HG03135 (cell line): ENCODE results near the gene KLHL17.
"Not testable (repeated sequence)": the region's sequence is repeated elsewhere in the genome, so short reads cannot be mapped to it uniquely, and the experiment has no call there.

Source experiments
- ATAC-seq: cut with Tn5 transposase; IDR thresholded peaks from one replicate; pipeline ENCODE4 v1.9.1; 2021; ENCODE audit warnings: mild to moderate bottlenecking, moderate library complexity; ENCODE audit not compliant: unreplicated experiment

The KLHL17 gene

DNA sequence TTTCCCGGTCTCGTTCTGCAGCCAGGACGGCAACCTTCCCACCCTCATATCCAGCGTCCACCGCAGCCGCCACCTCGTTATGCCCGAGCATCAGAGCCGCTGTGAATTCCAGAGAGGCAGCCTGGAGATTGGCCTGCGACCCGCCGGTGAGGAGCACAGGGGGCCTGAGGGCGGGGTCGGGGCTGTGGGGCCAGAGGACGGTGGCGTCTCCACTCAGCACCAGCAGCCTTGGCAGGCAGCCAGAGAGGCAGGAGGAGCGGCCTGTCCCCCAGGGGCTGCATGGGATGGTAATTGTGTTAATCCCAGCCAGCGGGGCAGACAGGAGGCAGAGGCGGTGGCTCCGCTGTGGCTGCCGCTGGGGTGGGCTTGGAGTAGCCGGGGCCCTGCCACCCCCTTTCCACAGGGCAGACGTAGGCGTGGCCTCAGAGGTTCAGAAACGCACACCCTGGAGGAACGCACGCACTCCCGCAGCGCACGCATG lies 24.6 kb upstream of the KLHL17 start:
- no peak for ATAC-seq

DNA sequence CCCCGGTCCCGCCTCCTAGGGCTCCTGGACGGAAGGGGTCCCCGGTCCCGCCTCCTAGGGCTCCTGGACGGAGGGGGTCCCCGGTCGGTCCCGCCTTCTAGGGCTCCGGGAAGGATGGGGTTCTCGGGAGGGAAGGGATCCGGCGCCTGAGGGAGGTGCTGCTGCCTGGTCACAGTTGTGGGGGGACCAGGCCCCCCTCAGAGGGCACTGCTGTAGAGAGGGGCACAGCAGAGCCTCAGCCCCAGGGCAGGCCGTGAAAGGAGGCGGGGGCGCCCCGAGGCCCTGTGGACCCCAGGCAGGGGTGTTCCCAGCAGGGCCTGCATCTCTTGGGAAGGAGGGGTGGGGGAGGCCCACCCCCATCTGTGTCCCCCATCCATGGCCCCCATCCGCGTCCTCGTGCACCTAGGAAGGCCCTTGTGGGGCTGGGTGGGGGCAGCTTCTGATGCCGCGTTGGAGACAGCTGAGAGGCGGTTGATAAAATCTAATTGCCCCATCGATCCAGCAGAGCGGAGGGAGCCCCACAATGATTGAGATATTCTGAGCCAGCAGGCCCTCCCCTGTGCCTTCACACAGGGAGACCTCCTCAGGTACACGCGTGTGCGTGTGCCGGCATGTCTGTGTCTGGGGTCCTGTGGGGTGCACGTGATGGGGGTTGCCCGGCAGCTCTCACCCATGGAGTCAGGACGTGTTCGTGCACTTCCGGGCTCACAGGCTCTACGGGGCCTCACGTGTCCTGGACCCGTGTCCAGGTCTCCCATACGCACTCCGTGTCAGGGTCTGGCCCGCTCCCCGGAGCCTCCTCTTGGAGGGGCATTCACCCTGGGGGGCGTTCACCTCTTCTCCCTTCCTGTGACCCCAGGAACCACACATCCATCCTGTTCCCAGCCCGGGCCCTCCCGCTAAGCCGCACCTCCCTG lies 23.8 kb upstream of the KLHL17 start:
- no peak for ATAC-seq

DNA sequence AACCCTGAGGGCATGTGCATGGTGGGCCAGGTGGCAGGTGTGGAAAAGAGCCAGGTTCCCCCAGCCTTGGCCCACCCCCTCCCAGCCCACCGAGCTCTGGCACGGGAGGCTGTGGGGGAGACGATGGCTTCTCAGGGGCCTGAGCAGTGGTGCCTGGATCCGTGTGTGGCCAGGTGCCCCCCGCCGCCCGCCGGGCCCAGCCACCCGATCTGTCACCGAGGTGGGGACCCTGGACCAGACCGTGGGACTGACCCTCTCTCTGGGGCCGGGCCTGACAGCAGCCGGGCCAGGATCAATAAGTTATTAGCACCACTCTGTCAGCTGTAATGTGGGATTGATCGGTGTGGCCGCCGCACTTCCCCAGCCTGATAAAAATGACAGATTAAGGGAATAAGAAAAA lies 22.9 kb upstream of the KLHL17 start:
- ATAC-seq, result no peak

DNA sequence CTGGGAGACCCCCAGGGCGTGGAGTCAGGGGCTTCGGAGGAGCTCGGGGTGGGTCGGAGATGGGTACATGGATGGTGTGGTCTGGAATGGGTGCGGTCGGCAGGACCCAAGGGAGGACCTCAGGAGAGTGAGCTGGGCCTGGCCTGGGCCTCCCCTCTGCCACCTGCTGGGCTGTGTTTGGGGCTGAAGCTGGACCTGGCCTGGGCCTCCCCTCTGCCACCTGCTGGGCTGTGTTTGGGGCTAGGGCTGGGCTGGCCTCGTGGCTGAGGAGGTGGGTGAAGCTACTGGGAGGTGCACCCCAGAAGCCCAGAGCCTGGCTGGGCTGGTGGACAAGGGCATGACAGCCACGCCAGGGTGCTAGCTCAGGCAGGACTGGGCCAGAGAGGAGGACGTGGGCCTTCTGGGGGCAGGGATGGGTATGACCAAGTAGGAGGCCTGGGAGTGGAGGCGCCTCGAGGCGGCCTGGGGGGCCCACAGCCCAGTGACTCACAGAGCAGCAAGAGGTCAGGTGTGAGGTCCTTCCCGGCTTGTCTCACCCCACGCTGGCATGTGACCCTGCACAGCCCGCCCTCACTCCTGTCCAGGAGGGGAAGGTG lies 22.2 kb upstream of the KLHL17 start:
- ATAC-seq, result no peak

DNA sequence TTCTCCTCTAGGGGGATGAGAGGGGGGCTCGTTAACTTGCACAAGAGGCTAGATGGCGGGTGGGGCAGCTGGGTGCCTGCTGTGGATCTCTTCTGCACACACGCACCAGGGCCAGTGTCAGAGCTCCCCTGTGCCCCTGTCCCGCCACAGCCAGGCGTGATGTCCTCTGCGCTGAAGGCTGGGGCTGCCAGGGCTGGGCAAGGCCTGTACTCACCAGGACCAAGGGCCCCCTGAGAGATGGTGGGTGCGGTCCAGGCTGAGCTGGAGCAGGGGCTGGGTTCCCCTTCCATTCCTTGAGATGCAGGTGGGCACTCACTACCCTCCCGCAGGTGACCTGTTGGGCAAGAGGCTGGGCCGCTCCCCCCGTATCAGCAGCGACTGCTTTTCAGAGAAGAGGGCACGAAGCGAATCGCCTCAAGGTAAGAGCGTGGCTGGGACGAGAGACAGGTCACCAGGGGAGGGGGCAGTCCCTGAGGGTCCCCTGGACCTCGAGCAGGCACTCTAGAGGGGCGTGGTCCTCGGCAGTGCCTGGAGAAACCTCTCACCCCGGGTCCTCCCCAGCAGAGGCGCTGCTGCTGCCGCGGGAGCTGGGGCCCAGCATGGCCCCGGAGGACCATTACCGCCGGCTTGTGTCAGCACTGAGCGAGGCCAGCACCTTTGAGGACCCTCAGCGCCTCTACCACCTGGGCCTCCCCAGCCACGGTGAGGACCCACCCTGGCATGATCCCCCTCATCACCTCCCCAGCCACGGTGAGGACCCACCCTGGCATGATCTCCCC lies 21.5 kb upstream of the KLHL17 start:
- no peak for ATAC-seq

DNA sequence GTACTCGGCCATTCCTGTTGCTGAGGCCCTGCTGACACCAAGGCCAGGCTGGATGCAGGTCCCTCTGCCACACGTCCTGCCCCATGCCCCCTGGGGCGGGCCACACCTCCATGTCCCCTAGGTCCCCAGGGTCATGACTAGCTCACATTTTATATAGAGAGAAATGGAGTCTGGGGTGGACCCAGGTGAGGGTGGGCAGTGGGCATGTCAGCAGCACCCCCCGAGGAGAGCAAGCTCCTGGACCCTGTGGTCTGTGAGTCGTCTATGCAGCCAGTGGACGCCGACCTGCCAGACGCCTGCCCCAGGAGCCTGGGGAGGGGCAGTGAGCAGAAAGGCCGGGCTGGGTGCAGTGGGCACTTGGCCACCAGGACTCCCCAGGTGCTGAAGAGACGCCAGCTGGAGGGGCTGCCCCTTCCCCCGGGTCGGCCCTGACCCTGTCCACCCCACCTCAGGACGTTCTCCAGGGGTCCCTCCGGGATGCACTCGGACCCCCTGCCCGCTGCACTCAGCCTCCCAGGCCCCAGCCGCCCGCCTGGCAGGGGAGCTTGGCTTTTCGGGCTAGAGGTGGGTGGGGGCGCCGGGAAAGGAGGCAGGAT lies 20.8 kb upstream of the KLHL17 start:
- ATAC-seq, result no peak

DNA sequence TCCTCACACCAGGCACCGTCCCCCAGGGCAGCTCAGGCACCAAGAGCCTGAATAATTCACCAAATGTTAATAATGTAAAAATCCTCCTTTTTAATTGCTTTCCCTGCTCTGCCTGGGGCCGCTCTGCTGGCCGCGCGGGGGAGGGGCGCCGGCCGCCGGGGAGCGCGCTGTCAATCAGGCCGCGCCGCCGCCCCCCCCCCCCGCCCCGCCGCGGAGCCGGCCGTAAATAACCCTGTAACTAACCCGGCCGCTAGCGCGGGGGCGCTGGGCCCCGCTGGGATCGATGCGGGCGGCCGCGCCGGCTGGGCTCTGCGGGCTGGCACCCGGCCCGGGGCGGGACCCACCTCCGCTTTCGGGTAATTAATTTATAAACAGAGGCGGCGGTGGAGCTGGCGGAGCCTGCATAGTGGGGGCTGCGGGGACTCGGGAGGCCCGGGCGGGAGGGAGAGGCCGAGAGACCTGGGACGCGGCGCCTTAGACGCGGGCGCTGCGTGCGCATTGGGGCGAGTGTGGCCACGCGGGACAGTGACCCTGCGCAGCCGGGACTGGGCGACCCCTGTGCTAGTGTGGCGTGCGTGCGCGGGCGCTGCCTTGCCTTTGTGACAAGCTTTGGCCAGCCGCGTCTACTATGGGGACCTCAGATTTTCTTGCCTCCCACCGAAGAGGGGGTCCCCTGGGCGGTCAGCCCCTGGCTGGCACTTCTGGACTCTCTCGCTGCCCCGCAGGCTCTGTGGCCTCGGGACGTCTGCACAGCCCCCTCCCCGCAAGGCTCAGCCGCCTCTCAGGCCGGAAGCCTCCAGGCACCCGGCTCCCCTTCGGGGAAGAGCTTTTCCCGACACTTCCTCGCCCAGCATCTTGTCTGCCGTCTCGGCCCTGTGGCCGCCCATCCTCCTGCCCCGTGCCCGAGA lies 20.0 kb upstream of the KLHL17 start:
- ATAC-seq, result no peak

DNA sequence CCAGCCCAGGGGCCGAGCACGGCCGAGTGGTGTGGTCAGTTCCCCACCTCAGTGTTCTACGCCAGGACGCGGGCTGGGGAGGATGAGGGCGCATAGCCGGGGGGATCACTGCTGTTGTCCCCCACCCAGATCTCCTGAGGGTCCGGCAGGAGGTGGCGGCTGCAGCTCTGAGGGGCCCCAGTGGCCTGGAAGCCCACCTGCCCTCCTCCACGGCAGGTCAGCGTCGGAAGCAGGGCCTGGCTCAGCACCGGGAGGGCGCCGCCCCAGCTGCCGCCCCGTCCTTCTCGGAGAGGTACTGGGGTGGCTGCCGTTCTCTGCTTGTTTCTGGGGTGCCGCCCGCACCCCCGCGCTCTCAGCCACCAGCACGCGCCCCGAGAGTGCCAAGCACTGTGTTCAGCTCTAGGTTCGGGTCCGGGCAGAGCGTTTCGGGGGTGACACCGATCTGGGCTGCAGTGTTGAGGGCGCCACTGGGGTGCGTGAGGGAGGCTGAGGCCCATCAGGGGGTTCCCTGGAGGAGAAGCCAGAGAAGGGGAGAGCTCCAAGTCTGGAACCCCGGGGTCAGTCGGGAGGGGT lies 19.3 kb upstream of the KLHL17 start:
- ATAC-seq, result no peak

DNA sequence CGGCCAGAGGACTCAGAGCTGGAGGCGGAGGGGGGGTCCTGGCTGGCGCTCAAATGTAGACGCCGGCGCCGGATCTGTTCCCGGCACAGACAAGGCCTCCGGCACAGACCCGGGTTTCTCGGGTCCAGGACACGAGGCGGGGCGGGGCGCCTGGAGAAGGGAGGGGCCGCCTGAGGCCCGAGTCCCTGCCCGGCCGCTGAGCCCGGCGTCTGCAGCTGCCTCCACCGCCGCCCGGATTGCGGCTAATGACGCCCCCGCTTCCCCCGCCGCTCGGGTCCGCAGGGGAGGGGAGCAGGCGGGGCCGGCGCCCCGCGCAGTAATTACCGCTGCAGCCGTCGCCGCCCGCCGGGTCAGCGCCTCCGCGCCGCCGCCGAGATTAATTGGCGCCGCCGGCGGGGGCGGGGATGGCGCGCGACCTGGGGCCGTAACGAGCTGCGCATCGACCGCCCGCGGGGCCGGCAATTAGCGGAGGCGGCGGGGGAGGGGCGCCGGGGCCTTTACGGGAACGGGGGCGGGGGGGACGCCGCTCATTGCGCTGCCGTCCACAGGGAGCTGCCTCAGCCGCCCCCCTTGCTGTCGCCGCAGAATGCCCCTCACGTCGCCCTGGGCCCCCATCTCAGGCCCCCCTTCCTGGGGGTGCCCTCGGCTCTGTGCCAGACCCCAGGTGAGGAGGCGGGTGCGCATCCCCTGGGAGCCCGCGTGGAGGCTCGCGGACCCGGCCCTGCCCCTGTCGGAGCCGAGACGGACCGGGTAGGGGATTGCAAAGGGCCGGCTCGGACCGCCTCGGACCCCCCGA lies 18.6 kb upstream of the KLHL17 start:
- no peak for ATAC-seq

DNA sequence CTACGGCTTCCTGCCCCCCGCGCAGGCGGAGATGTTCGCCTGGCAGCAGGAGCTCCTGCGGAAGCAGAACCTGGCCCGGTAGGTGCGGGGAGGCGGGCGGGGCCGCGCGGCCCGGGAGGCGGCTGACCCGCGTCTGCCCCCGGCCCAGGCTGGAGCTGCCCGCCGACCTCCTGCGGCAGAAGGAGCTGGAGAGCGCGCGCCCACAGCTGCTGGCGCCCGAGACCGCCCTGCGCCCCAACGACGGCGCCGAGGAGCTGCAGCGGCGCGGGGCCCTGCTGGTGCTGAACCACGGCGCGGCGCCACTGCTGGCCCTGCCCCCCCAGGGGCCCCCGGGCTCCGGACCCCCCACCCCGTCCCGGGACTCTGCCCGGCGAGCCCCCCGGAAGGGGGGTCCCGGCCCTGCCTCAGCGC lies 18.0 kb upstream of the KLHL17 start:
- no peak for ATAC-seq

DNA sequence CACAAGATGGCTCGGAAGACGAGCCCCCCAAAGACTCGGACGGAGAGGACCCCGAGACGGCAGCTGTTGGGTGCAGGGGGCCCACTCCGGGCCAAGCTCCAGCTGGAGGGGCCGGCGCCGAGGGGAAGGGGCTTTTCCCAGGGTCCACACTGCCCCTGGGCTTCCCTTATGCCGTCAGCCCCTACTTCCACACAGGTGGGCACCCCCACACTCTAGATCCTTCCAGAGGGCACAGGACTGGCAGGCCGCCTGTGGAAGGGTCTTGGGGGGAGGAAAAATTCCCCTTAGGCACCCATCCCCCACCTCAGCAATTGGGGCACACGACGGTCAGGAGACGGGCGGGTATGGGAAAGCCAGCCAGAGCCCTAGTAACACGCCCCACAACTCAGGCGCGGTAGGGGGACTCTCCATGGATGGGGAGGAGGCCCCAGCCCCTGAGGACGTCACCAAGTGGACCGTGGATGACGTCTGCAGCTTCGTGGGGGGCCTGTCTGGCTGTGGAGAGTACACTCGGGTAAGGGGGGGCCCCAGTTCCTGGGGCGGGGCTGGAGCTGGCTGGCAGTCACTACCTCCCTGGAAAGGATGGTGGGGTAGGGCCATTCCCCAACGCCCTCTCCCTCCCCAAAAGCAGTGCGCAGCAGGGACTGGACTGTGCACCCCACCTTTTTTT lies 17.4 kb upstream of the KLHL17 start:
- ATAC-seq, result no peak

DNA sequence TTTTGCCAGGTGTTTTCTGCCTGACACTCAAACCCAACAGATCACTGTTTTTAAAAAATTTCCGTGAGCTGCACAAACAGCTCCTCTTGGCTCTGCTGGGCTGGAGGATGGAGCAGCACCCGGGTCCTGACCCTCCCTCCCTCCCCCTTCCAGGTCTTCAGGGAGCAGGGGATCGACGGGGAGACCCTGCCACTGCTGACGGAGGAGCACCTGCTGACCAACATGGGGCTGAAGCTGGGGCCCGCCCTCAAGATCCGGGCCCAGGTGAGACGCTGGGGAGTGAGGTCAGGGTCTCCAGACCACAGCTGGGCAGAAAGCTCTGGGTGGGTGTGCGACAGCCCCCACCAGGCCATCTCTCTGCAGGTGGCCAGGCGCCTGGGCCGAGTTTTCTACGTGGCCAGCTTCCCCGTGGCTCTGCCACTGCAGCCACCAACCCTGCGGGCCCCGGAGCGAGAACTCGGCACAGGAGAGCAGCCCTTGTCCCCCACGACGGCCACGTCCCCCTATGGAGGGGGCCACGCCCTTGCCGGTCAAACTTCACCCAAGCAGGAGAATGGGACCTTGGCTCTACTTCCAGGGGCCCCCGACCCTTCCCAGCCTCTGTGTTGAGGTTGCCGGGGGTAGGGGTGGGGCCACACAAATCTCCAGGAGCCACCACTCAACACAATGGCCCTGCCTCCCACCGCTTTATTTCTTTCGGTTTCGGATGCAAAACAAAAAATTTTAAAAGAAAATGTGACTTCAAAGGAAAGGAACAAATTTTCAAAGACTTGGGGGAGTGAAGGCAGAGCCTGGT lies 16.6 kb upstream of the KLHL17 start:
- no peak for ATAC-seq

DNA sequence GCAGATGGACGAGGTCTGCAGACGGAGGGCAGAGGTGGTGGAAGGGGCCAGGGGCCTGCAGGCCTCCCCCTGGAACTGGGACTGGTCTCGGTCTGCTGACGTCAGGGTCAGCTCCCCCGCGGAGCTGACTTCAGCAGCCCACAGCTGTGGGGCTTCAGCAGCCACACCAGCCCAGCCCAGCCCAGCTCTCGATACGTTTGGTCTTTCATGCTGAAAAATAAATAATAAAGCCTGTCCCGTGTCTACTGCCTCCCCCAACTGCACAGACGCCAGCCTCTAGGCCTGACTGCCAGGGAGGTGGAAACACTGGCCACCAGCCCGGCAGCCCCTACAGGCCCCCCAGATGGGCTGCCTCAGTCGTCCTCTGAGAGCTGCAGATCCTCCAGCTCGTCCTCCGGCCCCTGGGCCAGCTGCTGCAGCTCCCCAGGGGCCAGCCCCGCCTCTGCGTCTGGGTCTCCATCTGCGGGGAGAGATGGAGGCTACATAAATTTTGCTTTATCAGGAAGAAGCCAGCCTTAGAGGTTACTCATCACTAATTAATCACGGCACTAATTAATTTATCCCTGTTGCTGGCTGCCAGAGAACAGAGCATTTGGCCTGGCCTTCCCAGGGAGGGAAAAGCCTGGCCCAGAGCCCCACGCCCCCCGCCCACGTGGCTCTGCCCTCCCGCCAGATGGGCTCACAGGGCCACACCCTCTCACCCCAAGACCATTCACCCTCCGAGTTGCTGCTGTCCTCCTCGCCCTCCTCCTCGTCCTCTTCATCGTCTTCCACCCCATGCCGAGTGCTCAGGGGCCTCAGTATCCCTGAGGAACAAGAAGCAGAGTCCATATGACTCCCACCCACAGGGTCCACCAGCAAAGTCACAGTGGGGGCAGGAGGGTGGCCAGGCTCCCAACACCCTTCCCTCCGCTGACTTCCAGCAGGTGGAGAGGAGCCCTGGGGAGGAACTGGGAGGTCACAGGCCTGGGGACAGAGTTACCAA lies 15.8 kb upstream of the KLHL17 start:
- ATAC-seq, result no peak

DNA sequence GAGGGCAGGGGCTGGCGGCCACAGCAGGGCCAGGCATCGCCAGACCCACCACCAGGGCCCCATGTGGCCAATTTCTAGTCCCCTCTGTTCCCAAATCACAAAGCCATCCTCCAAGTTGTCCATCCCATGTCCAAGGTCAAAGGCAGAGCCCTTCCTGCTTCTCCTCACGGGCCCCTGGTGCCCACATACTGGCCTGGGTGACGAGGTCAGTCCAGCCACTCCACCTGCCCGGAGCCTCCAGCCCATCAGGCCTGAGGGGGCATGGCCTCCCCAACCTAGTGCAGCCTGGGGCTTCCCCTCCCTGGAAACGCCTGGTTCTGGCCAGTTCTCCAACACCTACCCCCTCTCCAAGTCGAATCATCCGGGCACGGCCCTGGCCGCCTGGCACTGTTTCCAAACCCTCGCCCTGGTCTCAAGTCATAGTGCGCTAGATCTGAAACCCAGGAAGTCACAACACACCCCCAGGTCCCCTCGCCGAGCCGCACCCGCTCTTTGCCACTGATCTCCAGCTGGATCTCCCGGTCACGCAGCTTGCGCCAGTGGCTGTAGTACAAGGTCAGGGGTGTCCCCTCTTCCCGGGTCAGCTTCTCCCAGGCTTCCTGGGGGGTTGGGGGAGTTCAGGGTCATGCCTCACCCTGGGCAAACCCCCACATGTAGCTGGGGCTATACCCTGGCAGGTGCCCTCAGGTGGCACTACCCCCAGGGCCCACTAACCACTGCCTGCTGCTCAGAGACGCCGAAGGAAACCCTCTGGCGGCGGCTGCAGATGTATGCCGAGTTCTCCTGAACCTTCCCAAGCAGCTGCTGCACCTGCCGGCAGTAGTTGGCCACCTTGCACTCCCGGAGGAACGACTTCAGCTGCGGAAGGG lies 14.5 kb upstream of the KLHL17 start:
- no peak for ATAC-seq

DNA sequence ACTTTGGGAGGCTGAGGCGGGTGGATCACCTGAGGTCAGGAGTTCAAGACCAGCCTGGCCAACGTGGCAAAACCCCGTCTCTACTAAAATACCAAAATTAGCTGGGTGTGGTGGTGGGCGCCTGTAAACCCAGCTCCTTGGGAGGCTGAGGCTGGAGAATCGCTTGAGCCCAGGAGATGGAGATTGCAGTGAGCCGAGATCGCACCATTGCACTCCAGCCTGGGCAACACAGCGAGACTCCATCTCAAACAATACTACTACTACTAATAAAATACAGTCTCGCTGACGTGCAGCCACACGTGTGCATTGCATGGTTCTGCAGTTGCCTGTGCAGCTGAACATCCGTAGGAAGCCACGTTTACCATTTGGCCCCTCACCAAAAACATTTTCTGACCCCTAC lies 13.6 kb upstream of the KLHL17 start:
- ATAC-seq, result not testable (repeated sequence)

DNA sequence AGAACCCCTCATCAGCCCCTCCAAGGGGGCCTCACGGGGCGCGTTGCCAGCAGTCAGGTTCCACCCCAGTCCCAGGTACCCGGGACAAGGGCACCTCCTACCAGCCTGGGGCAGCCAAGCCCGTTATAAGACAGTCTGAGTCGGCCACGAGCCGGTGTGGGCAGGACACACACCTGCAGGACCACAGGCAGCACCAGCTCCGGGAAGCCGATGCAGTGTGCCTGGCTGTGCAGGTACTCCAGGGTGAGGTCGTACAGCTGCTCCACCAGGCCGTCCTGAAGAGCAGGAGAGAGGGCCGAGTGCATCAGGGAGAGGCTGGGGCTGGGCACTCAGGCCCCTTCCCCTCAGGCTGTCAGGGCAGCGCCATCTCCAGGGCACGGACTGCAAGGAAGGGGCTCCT lies 12.4 kb upstream of the KLHL17 start:
- no peak for ATAC-seq
